IPS-18c (cell line): ENCODE results near the gene PHF10.

Source experiments
- H3K4me3 ChIP-seq: 2 replicates; pipeline ENCODE4 v1.7.0; 2013; ENCODE audit warnings: low read depth, mild to moderate bottlenecking, low read length, moderate library complexity; ENCODE audit not compliant: insufficient read depth
- H3K9me3 ChIP-seq: one replicate; pipeline ENCODE4 v1.6.1; 2013; ENCODE audit warnings: mild to moderate bottlenecking, low read length, moderate library complexity; ENCODE audit not compliant: control insufficient read depth, insufficient read depth

Gene PHF10

GRCh38 chr6:169725125-169726048 is 1.1 kb upstream of the PHF10 start:
- Histone ChIP-seq H3K4me3 (peak overlapping the region; percentile 87), H3K9me3 (no peaks in the 10 kb centered on the region)

- H3K4me3 ChIP-seq: peak overlapping the region; percentile 44
Observed at GRCh38 chr6:169723991-169724493, 258 bp downstream of the PHF10 start.

DNA sequence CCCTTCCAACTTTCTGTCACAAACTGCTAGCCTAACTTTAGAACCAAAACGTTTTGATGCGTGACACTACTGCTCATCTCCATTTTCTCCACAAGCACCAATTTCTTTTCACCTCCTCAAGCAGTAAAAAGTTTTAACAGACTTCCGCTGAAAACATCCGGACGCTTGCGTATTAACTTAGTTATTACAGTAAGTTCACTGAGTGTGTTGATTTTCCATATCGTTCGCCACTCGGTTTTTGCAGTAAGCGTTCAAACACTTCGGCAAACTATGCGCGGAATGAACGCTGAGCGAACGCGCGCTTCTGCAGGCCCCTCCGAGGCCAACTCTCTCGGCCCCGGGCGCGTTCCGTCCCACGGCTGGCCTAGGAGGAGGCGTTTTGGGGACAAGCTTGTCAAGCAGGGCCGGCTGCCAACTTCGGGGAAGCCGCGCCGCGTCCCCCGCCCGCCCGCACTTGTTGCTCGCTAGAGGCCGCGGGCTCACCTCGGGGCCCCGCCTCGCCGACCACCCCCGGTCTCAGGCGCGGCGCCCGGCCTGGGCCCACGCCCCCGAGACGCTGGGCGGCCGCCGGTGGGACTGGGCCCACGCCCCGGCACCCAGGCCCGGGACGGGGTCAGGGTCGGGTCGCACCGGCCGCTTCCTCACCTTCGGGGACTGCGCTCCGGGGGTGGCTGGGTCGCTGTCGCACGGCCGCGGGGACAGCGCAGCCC is 945 bp downstream of the PHF10 start:
- H3K9me3 ChIP-seq: no peaks in the 10 kb centered on the region
- peak overlapping the region; percentile 82 for H3K4me3 ChIP-seq

More at GRCh38 chr6:169723991-169724493, 258 bp downstream of the PHF10 start:
- no peaks in the 10 kb centered on the region for H3K9me3 ChIP-seq

GRCh38 chr6:169722362-169723199 is 1.7 kb downstream of the PHF10 start:
- no peaks in the 10 kb centered on the region for H3K9me3 ChIP-seq
- peak overlapping the region; percentile 82 for H3K4me3 ChIP-seq

DNA sequence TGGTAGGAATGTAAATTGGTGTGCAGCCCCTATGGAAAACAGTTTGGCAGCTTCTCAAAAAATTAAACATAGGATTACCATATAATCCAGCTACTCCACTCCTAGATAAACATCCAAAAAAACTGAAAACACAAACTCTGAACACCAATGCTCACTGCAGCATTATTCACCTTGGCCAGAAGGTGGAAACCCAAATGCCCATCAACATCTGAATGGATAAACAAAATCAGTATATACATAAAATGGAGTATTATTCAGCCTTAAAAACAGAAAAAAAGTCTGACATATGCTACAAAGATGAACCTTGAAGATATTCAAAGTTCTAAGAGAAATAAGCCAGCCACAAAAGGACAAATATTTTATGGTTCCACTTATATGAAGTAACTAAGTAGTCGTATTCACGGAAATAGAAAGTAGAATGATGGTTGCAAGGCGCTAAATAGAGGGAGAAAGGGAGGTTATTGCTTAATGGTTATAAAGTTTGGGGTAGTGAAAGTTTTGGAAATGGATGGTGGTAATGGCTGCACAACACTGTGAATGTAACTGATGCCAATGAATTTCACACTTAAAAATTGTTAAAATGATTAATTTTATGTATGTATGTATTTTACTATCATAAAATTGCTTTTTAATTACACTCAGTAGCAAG is 4.0 kb downstream of the PHF10 start:
- H3K4me3 ChIP-seq: no peak overlapping the region
- H3K9me3 ChIP-seq: no peaks in the 10 kb centered on the region

- no peaks in the 10 kb centered on the region for H3K9me3 ChIP-seq
- no peak overlapping the region for H3K4me3 ChIP-seq
Observed at GRCh38 chr6:169719117-169719516, 5.2 kb downstream of the PHF10 start.

GRCh38 chr6:169714595-169714994 is 9.7 kb downstream of the PHF10 start:
- Histone ChIP-seq H3K9me3 (no peaks in the 10 kb centered on the region), H3K4me3 (no peak overlapping the region)

- Histone ChIP-seq H3K9me3 (no peaks in the 10 kb centered on the region), H3K4me3 (no peak overlapping the region)
Observed at GRCh38 chr6:169714178-169714577, 10.1 kb downstream of the PHF10 start.

DNA sequence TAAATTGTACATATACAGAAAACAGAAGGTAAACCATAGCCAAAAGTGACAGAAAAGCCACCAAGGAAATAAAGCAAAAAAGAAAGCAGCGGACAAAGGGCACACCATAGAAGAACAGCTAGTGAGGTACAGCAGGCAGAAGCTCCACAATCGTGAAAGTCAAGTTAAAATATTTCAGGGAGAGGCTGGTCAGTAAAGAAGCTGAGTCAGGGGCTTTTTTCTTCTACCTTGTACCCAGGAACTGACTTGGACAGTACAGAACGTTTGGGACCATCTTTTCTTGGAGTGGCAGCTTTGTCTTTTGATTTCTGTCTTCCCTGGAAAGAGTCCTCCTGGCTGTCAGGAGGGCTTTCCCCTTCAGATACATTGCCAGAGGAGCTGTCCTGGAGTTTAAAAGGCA is 14.3 kb downstream of the PHF10 start:
- Histone ChIP-seq H3K9me3 (no peaks in the 10 kb centered on the region), H3K4me3 (no peak overlapping the region)

GRCh38 chr6:169709293-169709692 is 15.0 kb downstream of the PHF10 start:
- no peaks in the 10 kb centered on the region for H3K9me3 ChIP-seq
- H3K4me3 ChIP-seq: no peak overlapping the region

- no peak overlapping the region for H3K4me3 ChIP-seq
- no peaks in the 10 kb centered on the region for H3K9me3 ChIP-seq
Observed at GRCh38 chr6:169707772-169708171, 16.5 kb downstream of the PHF10 start.

DNA sequence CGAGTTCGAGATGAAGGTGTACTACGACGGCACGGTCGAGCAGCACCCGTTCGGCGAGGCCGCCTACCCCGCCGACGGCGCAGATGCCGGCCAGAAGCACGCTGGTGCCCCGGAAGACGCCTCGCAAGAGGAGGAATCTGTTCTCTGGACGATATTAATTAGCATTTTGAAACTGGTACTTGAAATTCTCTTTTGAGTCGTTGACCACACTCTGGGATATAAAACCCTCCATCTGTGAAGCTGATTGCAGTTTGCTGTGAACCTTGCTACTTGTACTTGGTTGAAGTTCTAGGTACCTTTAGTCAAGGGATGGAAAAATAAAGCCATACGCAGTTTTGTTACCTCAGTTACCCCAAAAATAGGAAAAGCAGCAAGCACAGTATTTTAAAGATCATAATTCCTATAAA is 21.5 kb downstream of the PHF10 start:
- H3K4me3 ChIP-seq: peak overlapping the region; percentile 97

DNA sequence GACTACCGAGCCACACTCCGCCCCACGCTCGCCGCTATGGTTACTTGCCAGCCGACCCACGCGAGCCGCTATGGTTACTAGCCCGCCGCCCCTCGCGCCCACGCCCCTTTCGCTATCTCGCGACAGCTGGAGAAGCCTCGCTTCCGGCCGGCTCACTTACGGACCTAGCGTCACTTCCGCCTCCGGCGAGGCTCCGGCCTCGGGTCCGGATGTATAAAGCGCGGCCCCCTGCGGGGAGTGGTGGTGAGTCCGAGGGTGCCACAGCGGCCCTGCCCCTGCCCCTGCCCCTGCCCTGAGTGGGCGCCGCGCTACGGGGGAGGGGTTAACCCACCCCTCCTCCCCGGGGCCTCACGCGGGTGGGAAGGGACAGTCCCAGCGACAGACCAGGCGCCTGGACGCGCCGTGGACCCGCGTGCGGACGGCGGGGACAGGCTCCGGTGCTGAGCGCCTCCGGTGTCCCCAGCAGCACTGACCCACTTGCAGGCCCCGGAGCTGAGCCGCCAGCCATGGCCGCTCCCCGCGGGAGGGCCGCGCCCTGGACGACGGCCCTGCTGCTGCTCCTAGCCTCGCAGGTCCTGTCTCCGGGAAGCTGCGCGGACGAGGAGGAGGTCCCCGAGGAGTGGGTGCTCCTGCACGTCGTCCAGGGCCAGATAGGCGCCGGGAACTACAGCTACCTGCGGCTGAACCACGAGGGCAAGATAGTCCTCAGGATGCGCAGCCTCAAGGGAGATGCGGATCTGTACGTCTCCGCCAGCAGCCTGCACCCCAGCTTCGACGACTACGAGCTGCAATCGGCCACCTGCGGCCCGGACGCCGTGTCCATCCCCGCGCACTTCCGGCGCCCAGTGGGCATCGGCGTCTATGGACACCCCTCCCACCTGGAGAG is 22.1 kb downstream of the PHF10 start, which contains the start of the genes C6orf120 and WDR27:
TSS of gene C6orf120 (plus strand) at position 173 of the 886 bp plus-strand sequence. CDS start at position 507, 334 bp downstream.
TSS of gene WDR27 (minus strand) at position 76 of the 886 bp plus-strand sequence. CDS start 13,024 bp downstream, outside the sequence.
- Histone ChIP-seq H3K4me3 (peak within 1 kb of the TSS; percentile 97), H3K9me3 (no peaks in the 10 kb centered on the region)

More for the DNA sequence above, 21.5 kb downstream of the PHF10 start:
- H3K9me3 ChIP-seq: no peaks in the 10 kb centered on the region

DNA sequence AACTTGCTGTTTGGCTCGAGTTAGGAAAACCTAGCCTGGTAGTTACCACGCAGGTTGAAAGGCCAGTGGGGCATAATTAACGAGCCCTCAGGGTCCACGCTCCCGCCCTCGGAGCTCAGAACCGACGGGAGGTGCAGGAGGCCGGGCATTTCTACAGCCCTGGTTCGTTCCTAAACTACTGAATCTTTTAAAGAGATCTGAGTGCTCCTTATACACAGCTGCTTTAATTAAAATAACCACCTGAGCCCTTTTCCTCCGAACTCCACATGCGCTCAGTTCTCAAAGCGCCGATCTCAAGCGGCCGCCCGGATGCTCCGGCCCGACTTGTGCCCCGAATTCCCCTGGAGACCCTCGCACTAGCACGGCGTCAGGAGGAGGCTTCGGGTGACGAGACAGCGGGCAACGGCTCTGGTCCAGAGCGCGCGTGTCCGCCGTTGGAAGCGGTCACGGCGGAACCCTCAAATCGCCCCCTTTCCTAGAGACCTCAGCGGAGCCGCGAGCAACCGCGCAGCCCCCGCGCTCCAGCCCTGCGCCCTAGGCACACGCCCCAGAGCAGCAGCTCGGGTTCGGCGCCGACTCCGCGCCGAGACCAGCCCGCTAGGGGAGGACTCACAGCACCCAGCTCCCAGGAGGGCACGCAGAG is 22.9 kb downstream of the PHF10 start:
- peak overlapping the region; percentile 97 for H3K4me3 ChIP-seq
- H3K9me3 ChIP-seq: no peaks in the 10 kb centered on the region

DNA sequence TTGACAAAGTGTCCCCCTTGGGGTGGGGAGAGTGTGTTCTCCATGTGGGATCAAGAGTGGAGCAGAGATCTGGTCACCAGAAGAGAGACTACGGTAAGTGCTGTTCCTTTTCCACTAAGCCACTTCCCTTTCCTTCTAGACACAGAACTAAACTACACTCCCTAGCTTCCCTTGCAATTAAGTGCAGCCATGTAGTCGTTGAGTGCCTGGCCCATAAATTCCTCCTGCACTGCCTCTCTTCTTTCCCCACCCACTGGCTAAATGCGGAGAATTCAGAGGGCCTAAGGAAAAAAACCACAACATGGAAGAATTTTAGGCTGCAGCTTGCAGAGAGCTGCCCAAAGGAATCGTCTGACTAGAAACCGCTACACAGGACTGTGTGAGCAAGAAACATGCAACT is 24.0 kb downstream of the PHF10 start:
- Histone ChIP-seq H3K4me3 (no peak overlapping the region), H3K9me3 (no peaks in the 10 kb centered on the region)
